ENCODE results near the gene GASK1B.

GASK1B gene

GRCh38 chr4:158130204-158130603, 42.6 kb downstream of the GASK1B start:
- H3K36me3 ChIP-seq (ENCODE audit: insufficient read depth, low read depth, low read length): no peaks in the 10 kb centered on the region

GRCh38 chr4:158129694-158130093, 43.1 kb downstream of the GASK1B start:
- Histone ChIP-seq H3K9me3 (ENCODE audit: insufficient read depth, low read depth, low read length) (no peaks in the 10 kb centered on the region), H3K27me3 (ENCODE audit: insufficient read depth, low read length) (no peaks in the 10 kb centered on the region), H3K27ac (ENCODE audit: low read length) (no peak overlapping the region), H3K4me3 (ENCODE audit: low read length) (no peak overlapping the region), H3K4me1 (ENCODE audit: insufficient read depth, low read length) (peaks cover 9% of the 10 kb centered on the region), H3K36me3 (ENCODE audit: insufficient read depth, low read depth, low read length) (no peaks in the 10 kb centered on the region), H3K9ac (ENCODE audit: low read depth, low read length) (no peak overlapping the region)

More at GRCh38 chr4:158130204-158130603, 42.6 kb downstream of the GASK1B start:
- Histone ChIP-seq H3K4me3 (ENCODE audit: low read length) (no peak overlapping the region), H3K27ac (ENCODE audit: low read length) (no peak overlapping the region), H3K27me3 (ENCODE audit: insufficient read depth, low read length) (no peaks in the 10 kb centered on the region), H3K4me1 (ENCODE audit: insufficient read depth, low read length) (peaks cover 8% of the 10 kb centered on the region), H3K9ac (ENCODE audit: low read depth, low read length) (no peak overlapping the region), H3K9me3 (ENCODE audit: insufficient read depth, low read depth, low read length) (no peaks in the 10 kb centered on the region)

- Histone ChIP-seq H3K27me3 (ENCODE audit: insufficient read depth, low read length) (no peaks in the 10 kb centered on the region), H3K4me3 (ENCODE audit: low read length) (no peak overlapping the region), H3K9me3 (ENCODE audit: insufficient read depth, low read depth, low read length) (no peaks in the 10 kb centered on the region), H3K27ac (ENCODE audit: low read length) (no peak overlapping the region), H3K9ac (ENCODE audit: low read depth, low read length) (no peak overlapping the region), H3K4me1 (ENCODE audit: insufficient read depth, low read length) (peaks cover 9% of the 10 kb centered on the region), H3K36me3 (ENCODE audit: insufficient read depth, low read depth, low read length) (no peaks in the 10 kb centered on the region)
Measured at GRCh38 chr4:158128540-158128939, 44.3 kb downstream of the GASK1B start.

GRCh38 chr4:158125310-158125709, 47.5 kb downstream of the GASK1B start:
- no peaks in the 10 kb centered on the region for H3K36me3 ChIP-seq (ENCODE audit: insufficient read depth, low read depth, low read length)
- H3K9ac ChIP-seq (ENCODE audit: low read depth, low read length): no peak overlapping the region
- H3K27me3 ChIP-seq (ENCODE audit: insufficient read depth, low read length): no peaks in the 10 kb centered on the region
- no peak overlapping the region for H3K4me3 ChIP-seq (ENCODE audit: low read length)
- peaks cover 9% of the 10 kb centered on the region for H3K4me1 ChIP-seq (ENCODE audit: insufficient read depth, low read length)
- no peaks in the 10 kb centered on the region for H3K9me3 ChIP-seq (ENCODE audit: insufficient read depth, low read depth, low read length)
- no peak overlapping the region for H3K27ac ChIP-seq (ENCODE audit: low read length)

Data from iPS-20b (cell line).